ENCODE measurements around the gene PRAMEF20. TPM values are rescaled to one million over a fixed set of nuclear protein-coding genes. Genes with fewer than 3 reads are reported as not detected.
"Not testable (repeated sequence)": the region's sequence is repeated elsewhere in the genome, so short reads cannot be mapped to it uniquely, and the experiment has no call there.

Gene PRAMEF20
- total and polyA plus RNA-seq, 7 donors = not detected

- Histone ChIP-seq H3K4me1 (no peaks in the 10 kb centered on the region), H3K9me3 (no peaks in the 10 kb centered on the region), H3K4me3 (no peak overlapping the region), H3K27ac (no peak overlapping the region), H3K36me3 (no peaks in the 10 kb centered on the region), H3K27me3 (no peaks in the 10 kb centered on the region)
- TF ChIP-seq CTCF (IDR thresholded peaks at IDR 0.05) (no peak), EP300 (IDR thresholded peaks at IDR 0.05) (no peak), POLR2AphosphoS5 (IDR thresholded peaks at IDR 0.05) (no peak), POLR2A (IDR thresholded peaks at IDR 0.05) (no peak)
- intact Hi-C loops (cut with DNase I) = no loop called here
- DNase-seq = no peak
- 57 to 83% methylated on average over 4 of the region's 4 CpGs for WGBS, 2 donors
Measured at GRCh38 chr1:13407811-13408210, 2.4 kb upstream of the PRAMEF20 start.

- Histone ChIP-seq H3K4me3 (no peak overlapping the region), H3K4me1 (no peaks in the 10 kb centered on the region), H3K36me3 (no peaks in the 10 kb centered on the region), H3K9me3 (no peaks in the 10 kb centered on the region), H3K27ac (no peak overlapping the region), H3K27me3 (peaks cover 0 to 3% (median 0%) of the 10 kb centered on the region in 3 donors)
- no peak for DNase-seq
- TF ChIP-seq CTCF (IDR thresholded peaks at IDR 0.05) (no peak), POLR2A (IDR thresholded peaks at IDR 0.05) (no peak), EP300 (IDR thresholded peaks at IDR 0.05) (no peak), POLR2AphosphoS5 (IDR thresholded peaks at IDR 0.05) (no peak)
- intact Hi-C loops (cut with DNase I) = no loop called here
- WGBS, 2 donors = 92 to 94% methylated on average over 13 of the region's 13 CpGs
Measured at GRCh38 chr1:13430495-13430894, 20.2 kb downstream of the PRAMEF20 start.

- Histone ChIP-seq H3K27me3 (peaks cover 0 to 3% (median 0%) of the 10 kb centered on the region in 3 donors), H3K4me3 (no peak overlapping the region), H3K27ac (no peak overlapping the region), H3K36me3 (no peaks in the 10 kb centered on the region), H3K9me3 (no peaks in the 10 kb centered on the region), H3K4me1 (no peaks in the 10 kb centered on the region)
- intact Hi-C loops (cut with DNase I) = no loop called here
- WGBS, 2 donors = 72 to 75% methylated on average over 3 of the region's 3 CpGs
- no peak for DNase-seq
- TF ChIP-seq CTCF (IDR thresholded peaks at IDR 0.05) (no peak), EP300 (IDR thresholded peaks at IDR 0.05) (no peak), POLR2AphosphoS5 (IDR thresholded peaks at IDR 0.05) (no peak), POLR2A (IDR thresholded peaks at IDR 0.05) (no peak)
Measured at GRCh38 chr1:13432251-13432650, 22.0 kb downstream of the PRAMEF20 start.

GRCh38 chr1:13433694-13434358 is 23.6 kb downstream of the PRAMEF20 start:
- DNase-seq; H3K4me1 ChIP-seq; H3K9me3 ChIP-seq; H3K36me3 ChIP-seq; H3K27me3 ChIP-seq; intact Hi-C loops (cut with DNase I); H3K4me3 ChIP-seq; H3K27ac ChIP-seq: not testable (repeated sequence)
- WGBS, 2 donors = 93 to 95% methylated on average over 32 of the region's 32 CpGs

GRCh38 chr1:13435458-13435857 is 25.2 kb downstream of the PRAMEF20 start:
- 20 to 58% methylated on average over 3 of the region's 3 CpGs for WGBS, 2 donors
- Histone ChIP-seq H3K27ac (no peak overlapping the region), H3K9me3 (no peaks in the 10 kb centered on the region), H3K36me3 (no peaks in the 10 kb centered on the region), H3K4me3 (no peak overlapping the region), H3K27me3 (no peaks in the 10 kb centered on the region), H3K4me1 (no peaks in the 10 kb centered on the region)
- TF ChIP-seq CTCF (IDR thresholded peaks at IDR 0.05) = no peak
- no peak for TF ChIP-seq POLR2AphosphoS5 (IDR thresholded peaks at IDR 0.05)
- no peak for TF ChIP-seq POLR2A (IDR thresholded peaks at IDR 0.05)
- TF ChIP-seq EP300 (IDR thresholded peaks at IDR 0.05) = no peak
- intact Hi-C loops (cut with DNase I) = no loop called here
- no peak for DNase-seq

- H3K4me1 ChIP-seq = peaks cover 0 to 14% (median 0%) of the 10 kb centered on the region in 4 donors
- 89 to 95% methylated on average over 49 of the region's 49 CpGs for WGBS, 2 donors
- H3K27ac ChIP-seq; H3K4me3 ChIP-seq; intact Hi-C loops (cut with DNase I); H3K36me3 ChIP-seq; H3K27me3 ChIP-seq; H3K9me3 ChIP-seq; DNase-seq: not testable (repeated sequence)
Measured at GRCh38 chr1:13439104-13439783, 29.0 kb downstream of the PRAMEF20 start.

All from sigmoid colon (tissue), 7 donors.